K562 (cell line): ENCODE measurements around the gene ADCY5. TPM values are rescaled to one million over a fixed set of nuclear protein-coding genes. Genes with fewer than 3 reads are reported as not detected.

Experiments used
- HDAC6 ChIP-seq: IDR thresholded peaks from 2 replicates; pipeline ENCODE4 v1.6.1; 2012; ENCODE audit warnings: low read depth, mild to moderate bottlenecking, control low read depth, inconsistent platforms, low read length, moderate library complexity
- HSF4 ChIP-seq: fragments of 250-450 bp; sonication (Bioruptor Pico); IDR thresholded peaks from 2 replicates; pipeline ENCODE4 v2.1.2; 2022; ENCODE audit warnings: mild to moderate bottlenecking, moderate library complexity, borderline replicate concordance
- KLF16 ChIP-seq: IDR thresholded peaks from 2 replicates; pipeline ENCODE4 v1.6.1; 2016; ENCODE audit warnings: antibody characterized with exemption
- RCOR1 ChIP-seq, 2 experiments: IDR thresholded peaks; 2 replicates each; pipeline ENCODE4 v1.6.1; 2012; ENCODE audit warnings: low read depth in 2 of 2, low read length in 2 of 2, borderline replicate concordance in 1 of 2, improper control_type of control experiment in 1 of 2
- SMARCC2 ChIP-seq: fragments of 450-650 bp; IDR thresholded peaks from 2 replicates; pipeline ENCODE4 v1.6.1; 2017; ENCODE audit warnings: antibody characterized with exemption, moderate library complexity, mild to moderate bottlenecking, low read depth
- TEAD1 ChIP-seq, 2 experiments: fragments of 450-650 bp in 1 of 2; sonication (generic) in 1 of 2; formaldehyde crosslinking; IDR thresholded peaks; 2 replicates each; pipeline versions ENCODE4 v1.4.0 to v1.8.0; 2020 to 2022; ENCODE audit warnings: mild to moderate bottlenecking in 2 of 2, missing genetic modification reagents in 1 of 2
- ZKSCAN1 ChIP-seq: fragments of 150-350 bp; IDR thresholded peaks from 2 replicates; pipeline ENCODE4 v1.6.1; 2016; ENCODE audit warnings: low read depth, low read length
- ZNF507 ChIP-seq: conservative IDR thresholded peaks from 2 replicates; pipeline ENCODE4 v1.6.1; 2017; ENCODE audit warnings: missing genetic modification characterization, missing compliant biosample characterization
- ZNF699 ChIP-seq: fragments of 250-450 bp; sonication (Bioruptor Pico); IDR thresholded peaks from 2 replicates; pipeline ENCODE4 v1.8.0; 2021; ENCODE audit warnings: mild to moderate bottlenecking, moderate library complexity; ENCODE audit not compliant: insufficient replicate concordance
- polyA plus RNA-seq, 8 experiments: library from polyadenylated mRNA; depleted of rRNA in 4 of 8; stranded (reverse) in 5 of 8; unstranded in 3 of 8; fragments of >200 nt; fragmentation: Nextera tagmentation in 2 of 8; fragmentation: Illumina TruSeq in 1 of 8; extraction: Ambion mirVana in 2 of 8; extraction: Trizol in 1 of 8; gene quantifications; 2 replicates each; pipeline versions ENCODE4 v1.2.1 to v1.2.3, GENCODE V29; 2011 to 2014; ENCODE audit warnings: inconsistent platforms in 1 of 8, missing spikeins in 1 of 8
- total RNA-seq, 7 experiments: library from RNA; depleted of rRNA in 6 of 7; stranded (reverse); fragments of >200 nt in 6 of 7; fragmentation: Illumina TruSeq in 2 of 7; extraction: Trizol in 2 of 7; gene quantifications; 2 replicates each; pipeline versions ENCODE4 v1.2.1 to v1.2.3, GENCODE V29; 2011 to 2021; ENCODE audit warnings: low replicate concordance in 1 of 7
- TF ChIP-seq, protein P1 (sequence below): fragments of 250-450 bp; sonication (Bioruptor Pico); IDR thresholded peaks from 2 replicates; pipeline ENCODE4 v1.5.0; 2021
- TF ChIP-seq, protein P2 (sequence below), 3 experiments: IDR thresholded peaks in 2 of 3; conservative IDR thresholded peaks in 1 of 3; 2 replicates each; pipeline ENCODE4 v1.5.1; 2011 to 2012; ENCODE audit warnings: low read length in 3 of 3, mild to moderate bottlenecking in 3 of 3, control low read depth in 2 of 3, improper control_type of control experiment in 1 of 3, inconsistent platforms in 1 of 3, low read depth in 1 of 3, mixed read lengths in 1 of 3, moderate library complexity in 1 of 3; ENCODE audit not compliant: insufficient read depth in 2 of 3
- TF ChIP-seq, protein P3 (sequence below): sonication (generic); formaldehyde crosslinking; IDR thresholded peaks from 2 replicates; pipeline ENCODE4 v1.9.0; 2022; ENCODE audit warnings: mild to moderate bottlenecking, missing genetic modification reagents
- TF ChIP-seq, protein P4 (sequence below), 2 experiments: fragments of 450-650 bp; IDR thresholded peaks; 2 replicates each; pipeline ENCODE4 v1.6.1; 2018; ENCODE audit warnings: mild to moderate bottlenecking in 2 of 2, low read depth in 1 of 2; ENCODE audit not compliant: partially characterized antibody in 2 of 2

The ADCY5 gene
- total and polyA plus RNA-seq, 9 of the 15 experiments (the other 6 are each of a cell fraction or from before 2014, with no cell fraction given) = under 0.01 TPM; not detected in 8

DNA sequence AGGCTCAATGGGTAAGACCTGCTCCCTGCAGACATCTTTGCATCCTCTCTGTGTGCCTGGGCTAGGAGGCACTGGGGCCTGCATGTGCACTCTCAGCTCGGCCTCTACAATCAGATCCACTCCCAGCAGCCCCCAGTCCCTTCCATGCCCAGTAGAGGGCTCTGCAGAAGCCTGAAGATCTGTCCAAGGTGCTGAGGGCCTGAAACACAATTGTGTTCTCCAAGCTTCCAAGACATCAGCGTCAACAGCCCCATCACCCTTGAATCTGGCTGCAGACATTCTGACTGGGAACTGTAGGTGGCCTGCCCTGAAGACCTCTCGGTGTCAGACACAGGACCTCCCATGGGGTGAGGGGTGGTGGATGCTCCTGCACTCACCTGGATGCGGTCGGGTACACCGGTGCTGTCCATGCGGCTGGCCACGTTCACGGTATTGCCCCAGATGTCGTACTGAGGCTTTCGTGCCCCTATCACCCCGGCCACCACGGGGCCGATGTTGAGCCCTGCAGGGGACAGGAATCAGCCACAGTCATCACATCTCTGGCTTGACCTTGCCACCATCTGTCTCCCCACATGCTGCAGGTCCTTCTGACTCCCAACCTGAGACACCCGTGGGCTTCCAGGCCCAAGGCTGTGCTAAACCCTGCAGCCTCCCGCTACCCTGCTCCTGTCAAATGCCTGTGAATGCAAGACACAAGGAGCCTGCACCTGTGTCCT lies 162.4 kb downstream of the ADCY5 start (continued):
- TF ChIP-seq, protein P1, sequence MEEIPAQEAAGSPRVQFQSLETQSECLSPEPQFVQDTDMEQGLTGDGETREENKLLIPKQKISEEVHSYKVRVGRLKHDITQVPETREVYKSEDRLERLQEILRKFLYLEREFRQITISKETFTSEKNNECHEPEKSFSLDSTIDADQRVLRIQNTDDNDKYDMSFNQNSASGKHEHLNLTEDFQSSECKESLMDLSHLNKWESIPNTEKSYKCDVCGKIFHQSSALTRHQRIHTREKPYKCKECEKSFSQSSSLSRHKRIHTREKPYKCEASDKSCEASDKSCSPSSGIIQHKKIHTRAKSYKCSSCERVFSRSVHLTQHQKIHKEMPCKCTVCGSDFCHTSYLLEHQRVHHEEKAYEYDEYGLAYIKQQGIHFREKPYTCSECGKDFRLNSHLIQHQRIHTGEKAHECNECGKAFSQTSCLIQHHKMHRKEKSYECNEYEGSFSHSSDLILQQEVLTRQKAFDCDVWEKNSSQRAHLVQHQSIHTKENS (CRISPR knock-in tag) = no peak
- TF ChIP-seq ZNF507 (tag) = no peak
- no peak for TF ChIP-seq HSF4 (CRISPR knock-in tag)
- TF ChIP-seq HDAC6 = no peak
- TF ChIP-seq, protein P2, sequence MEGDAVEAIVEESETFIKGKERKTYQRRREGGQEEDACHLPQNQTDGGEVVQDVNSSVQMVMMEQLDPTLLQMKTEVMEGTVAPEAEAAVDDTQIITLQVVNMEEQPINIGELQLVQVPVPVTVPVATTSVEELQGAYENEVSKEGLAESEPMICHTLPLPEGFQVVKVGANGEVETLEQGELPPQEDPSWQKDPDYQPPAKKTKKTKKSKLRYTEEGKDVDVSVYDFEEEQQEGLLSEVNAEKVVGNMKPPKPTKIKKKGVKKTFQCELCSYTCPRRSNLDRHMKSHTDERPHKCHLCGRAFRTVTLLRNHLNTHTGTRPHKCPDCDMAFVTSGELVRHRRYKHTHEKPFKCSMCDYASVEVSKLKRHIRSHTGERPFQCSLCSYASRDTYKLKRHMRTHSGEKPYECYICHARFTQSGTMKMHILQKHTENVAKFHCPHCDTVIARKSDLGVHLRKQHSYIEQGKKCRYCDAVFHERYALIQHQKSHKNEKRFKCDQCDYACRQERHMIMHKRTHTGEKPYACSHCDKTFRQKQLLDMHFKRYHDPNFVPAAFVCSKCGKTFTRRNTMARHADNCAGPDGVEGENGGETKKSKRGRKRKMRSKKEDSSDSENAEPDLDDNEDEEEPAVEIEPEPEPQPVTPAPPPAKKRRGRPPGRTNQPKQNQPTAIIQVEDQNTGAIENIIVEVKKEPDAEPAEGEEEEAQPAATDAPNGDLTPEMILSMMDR (IDR thresholded peaks at IDR 0.05 in 2 of 3, conservative IDR thresholded peaks at IDR 0.05 in 1 of 3; ENCODE audit: insufficient read depth in 2 of 3, low read depth in 1 of 3, low read length in 3 of 3) = peak; percentile 79 to 82 (median 82)
- no peak for TF ChIP-seq ZKSCAN1
- TF ChIP-seq RCOR1 (IDR thresholded peaks at IDR 0.05; ENCODE audit: borderline replicate concordance in 1 of 2, low read depth in 2 of 2, low read length in 2 of 2) = peak in 1 of 2 experiments; percentile 89; a peak in 2 of 4 replicates
- TF ChIP-seq SMARCC2 = no peak
- TF ChIP-seq TEAD1 (CRISPR knock-in tag; IDR thresholded peaks at IDR 0.05) = 0 out of 4 replicates have a peak, but pooled peaks of 1 of the 2 experiments have one; percentile 13
- TF ChIP-seq, protein P3, sequence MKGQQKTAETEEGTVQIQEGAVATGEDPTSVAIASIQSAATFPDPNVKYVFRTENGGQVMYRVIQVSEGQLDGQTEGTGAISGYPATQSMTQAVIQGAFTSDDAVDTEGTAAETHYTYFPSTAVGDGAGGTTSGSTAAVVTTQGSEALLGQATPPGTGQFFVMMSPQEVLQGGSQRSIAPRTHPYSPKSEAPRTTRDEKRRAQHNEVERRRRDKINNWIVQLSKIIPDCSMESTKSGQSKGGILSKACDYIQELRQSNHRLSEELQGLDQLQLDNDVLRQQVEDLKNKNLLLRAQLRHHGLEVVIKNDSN (CRISPR knock-in tag) = no peak
- TF ChIP-seq KLF16 = peak; percentile 45; the same call in 1 of the 2 replicates
- TF ChIP-seq ZNF699 = no peak
- TF ChIP-seq, protein P4, sequence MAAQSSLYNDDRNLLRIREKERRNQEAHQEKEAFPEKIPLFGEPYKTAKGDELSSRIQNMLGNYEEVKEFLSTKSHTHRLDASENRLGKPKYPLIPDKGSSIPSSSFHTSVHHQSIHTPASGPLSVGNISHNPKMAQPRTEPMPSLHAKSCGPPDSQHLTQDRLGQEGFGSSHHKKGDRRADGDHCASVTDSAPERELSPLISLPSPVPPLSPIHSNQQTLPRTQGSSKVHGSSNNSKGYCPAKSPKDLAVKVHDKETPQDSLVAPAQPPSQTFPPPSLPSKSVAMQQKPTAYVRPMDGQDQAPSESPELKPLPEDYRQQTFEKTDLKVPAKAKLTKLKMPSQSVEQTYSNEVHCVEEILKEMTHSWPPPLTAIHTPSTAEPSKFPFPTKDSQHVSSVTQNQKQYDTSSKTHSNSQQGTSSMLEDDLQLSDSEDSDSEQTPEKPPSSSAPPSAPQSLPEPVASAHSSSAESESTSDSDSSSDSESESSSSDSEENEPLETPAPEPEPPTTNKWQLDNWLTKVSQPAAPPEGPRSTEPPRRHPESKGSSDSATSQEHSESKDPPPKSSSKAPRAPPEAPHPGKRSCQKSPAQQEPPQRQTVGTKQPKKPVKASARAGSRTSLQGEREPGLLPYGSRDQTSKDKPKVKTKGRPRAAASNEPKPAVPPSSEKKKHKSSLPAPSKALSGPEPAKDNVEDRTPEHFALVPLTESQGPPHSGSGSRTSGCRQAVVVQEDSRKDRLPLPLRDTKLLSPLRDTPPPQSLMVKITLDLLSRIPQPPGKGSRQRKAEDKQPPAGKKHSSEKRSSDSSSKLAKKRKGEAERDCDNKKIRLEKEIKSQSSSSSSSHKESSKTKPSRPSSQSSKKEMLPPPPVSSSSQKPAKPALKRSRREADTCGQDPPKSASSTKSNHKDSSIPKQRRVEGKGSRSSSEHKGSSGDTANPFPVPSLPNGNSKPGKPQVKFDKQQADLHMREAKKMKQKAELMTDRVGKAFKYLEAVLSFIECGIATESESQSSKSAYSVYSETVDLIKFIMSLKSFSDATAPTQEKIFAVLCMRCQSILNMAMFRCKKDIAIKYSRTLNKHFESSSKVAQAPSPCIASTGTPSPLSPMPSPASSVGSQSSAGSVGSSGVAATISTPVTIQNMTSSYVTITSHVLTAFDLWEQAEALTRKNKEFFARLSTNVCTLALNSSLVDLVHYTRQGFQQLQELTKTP (IDR thresholded peaks at IDR 0.05; ENCODE audit: low read depth in 1 of 2, partially characterized antibody in 2 of 2) = peak in 1 of 2 experiments; percentile 88
